NB4 (cell line): ENCODE results near the gene SUMO2.
"Not testable (repeated sequence)": the region's sequence is repeated elsewhere in the genome, so short reads cannot be mapped to it uniquely, and the experiment has no call there.

Experiments
- DNase-seq: peaks from one replicate; pipeline ENCODE4 v3.0.0; 2010; ENCODE audit warnings: low read depth
- H3K4me3 ChIP-seq: one replicate; pipeline ENCODE4 v1.5.1; 2011; ENCODE audit warnings: mild to moderate bottlenecking, low read depth, low read length, moderate library complexity
- MAX ChIP-seq: IDR thresholded peaks from 2 replicates; pipeline ENCODE4 v1.6.1; 2011; ENCODE audit warnings: low read depth, low read length
- MYC ChIP-seq: IDR thresholded peaks from 2 replicates; pipeline ENCODE4 v1.6.1; 2011; ENCODE audit warnings: low read depth, low read length
- POLR2A ChIP-seq: IDR thresholded peaks from 2 replicates; pipeline ENCODE4 v1.6.1; 2011; ENCODE audit warnings: mild to moderate bottlenecking; ENCODE audit not compliant: insufficient read length; ENCODE audit errors: extremely low read depth
- TF ChIP-seq, protein P1 (sequence below): IDR thresholded peaks from one replicate; pipeline ENCODE4 v1.5.1; 2012; ENCODE audit warnings: low read depth, low read length

The SUMO2 gene

DNA sequence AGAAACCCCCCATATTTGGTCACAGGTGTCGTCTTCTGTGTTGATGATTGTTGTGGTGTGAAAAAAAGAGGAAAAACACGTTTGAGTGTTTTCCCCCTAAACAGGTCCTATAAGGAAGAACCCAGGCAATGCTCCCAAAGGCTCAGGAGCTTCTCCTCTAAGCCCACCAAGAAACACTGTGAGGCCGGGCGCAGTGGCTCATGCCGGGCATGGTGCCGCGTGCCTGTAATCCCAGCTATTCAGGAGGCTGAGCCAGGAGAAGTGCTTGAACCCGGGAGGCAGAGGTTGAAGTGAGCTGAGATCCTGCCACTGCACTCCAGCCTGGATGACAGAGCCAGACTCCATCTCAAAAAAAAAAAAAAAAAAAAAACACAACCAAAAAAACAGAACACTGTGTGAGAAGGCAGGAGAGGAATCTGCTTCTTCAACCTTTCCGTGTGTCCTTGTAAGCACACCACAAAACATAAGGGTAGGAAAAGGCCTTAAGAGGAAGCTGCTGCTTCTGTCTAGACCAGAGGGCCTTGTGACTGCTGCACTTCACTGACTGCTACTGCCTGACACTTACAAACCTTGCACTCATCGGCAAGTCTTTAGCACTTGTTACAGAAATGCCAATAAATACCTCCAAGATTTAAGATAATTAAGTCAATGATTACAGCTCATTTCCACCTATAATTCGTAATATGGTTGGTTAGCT lies 37.8 kb downstream of the SUMO2 start:
- DNase-seq, result no peak
- H3K4me3 ChIP-seq, result no peak overlapping the region
- TF ChIP-seq MAX (no peak), MYC (no peak), POLR2A (no peak)
- TF ChIP-seq, protein P1, sequence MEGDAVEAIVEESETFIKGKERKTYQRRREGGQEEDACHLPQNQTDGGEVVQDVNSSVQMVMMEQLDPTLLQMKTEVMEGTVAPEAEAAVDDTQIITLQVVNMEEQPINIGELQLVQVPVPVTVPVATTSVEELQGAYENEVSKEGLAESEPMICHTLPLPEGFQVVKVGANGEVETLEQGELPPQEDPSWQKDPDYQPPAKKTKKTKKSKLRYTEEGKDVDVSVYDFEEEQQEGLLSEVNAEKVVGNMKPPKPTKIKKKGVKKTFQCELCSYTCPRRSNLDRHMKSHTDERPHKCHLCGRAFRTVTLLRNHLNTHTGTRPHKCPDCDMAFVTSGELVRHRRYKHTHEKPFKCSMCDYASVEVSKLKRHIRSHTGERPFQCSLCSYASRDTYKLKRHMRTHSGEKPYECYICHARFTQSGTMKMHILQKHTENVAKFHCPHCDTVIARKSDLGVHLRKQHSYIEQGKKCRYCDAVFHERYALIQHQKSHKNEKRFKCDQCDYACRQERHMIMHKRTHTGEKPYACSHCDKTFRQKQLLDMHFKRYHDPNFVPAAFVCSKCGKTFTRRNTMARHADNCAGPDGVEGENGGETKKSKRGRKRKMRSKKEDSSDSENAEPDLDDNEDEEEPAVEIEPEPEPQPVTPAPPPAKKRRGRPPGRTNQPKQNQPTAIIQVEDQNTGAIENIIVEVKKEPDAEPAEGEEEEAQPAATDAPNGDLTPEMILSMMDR, result no peak

- TF ChIP-seq MYC, result no peak
- TF ChIP-seq POLR2A, result no peak
- TF ChIP-seq, protein P1, result no peak
- TF ChIP-seq MAX, result no peak
These were observed 40.4 kb downstream of the SUMO2 start for GRCh38 chr17:75142236-75142971.

DNA sequence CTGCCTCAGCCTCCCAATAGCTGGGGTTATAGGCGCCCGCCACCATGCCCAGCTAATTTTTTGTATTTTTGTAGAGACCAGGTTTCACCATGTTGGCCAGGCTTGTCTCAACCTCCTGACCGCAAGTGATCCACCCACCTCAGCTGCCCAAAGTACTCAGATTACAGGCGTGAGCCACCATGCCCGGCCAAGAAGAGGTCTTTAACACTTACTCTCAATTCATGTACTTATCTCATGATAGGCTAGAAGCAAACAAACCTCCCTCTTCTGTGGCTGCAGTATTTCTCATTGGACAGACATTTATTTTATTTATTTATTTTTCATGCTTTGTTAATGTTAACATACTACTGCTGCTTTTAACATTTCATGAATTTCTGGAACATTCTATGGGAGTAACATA lies 44.2 kb downstream of the SUMO2 start:
- H3K4me3 ChIP-seq, result no peak overlapping the region
- DNase-seq, result no peak
- TF ChIP-seq MAX (no peak), MYC (no peak), POLR2A (no peak)
- TF ChIP-seq, protein P1, result no peak

More at GRCh38 chr17:75142236-75142971, 40.4 kb downstream of the SUMO2 start:
- H3K4me3 ChIP-seq, result no peak overlapping the region
- DNase-seq, result no peak

DNA sequence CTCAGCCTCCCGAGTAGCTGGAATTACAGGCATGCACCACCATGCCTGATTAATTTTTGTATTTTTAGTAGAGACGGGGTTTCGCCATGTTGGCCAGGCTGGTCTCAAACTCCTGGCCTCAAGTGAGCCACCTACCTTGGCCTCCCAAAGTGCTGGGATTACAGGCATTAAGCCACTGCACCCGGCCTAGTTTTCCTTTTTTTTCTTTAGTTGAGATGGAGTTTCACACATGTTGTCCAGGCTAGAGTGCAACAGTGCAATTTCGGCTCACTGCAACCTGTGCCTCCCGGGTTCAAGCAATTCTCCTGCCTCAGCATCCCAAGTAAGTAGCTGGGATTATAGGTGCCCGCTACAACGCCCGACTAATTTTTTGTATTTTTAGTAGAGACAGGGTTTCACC lies 45.0 kb downstream of the SUMO2 start:
- not testable (repeated sequence) for DNase-seq, H3K4me3 ChIP-seq

DNA sequence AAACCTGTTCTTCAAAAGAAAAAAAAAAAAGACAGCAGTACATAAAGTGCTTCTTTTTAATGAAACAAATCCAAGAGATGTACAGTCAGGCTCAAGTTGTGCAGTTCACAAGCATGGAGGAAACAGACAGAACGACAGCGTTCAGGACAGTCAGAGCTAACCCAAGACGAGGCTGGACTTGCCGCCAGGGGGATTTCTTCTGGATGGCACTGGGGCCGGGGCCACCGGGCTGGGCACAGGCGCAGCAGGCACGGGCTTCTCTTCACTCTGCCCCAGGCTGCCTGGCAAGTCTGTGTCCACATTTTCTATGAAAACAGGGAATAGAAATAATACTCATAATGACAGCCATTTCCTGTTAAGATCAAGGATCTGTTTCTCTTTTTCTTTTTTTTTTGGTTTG lies 46.8 kb downstream of the SUMO2 start:
- TF ChIP-seq MAX (no peak), MYC (no peak), POLR2A (no peak)
- TF ChIP-seq, protein P1, result no peak
- no peak overlapping the region for H3K4me3 ChIP-seq

DNA sequence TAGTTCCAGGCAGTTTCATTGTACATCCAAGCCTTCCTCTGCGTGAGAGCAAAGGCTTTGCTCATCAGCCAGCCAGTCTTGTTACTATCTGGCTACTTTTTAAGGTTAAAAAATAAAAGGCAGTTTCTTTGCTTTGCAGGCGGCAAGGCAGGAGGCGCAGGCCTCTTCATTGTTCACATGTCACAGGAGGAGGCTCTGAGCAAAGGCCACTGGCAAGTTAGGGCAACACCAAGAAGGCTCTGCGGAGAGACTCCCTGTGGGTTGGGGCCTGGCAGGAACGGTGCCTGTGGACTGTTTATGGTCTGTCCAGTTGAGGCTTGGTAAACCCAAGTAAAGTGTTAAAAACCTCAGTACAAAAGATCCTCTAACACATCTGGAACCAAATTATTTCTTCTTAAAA lies 47.3 kb downstream of the SUMO2 start:
- DNase-seq, result no peak
- TF ChIP-seq, protein P1, result no peak
- no peak for TF ChIP-seq MYC
- H3K4me3 ChIP-seq, result no peak overlapping the region

More for the DNA sequence above, 46.8 kb downstream of the SUMO2 start:
- DNase-seq, result no peak

- not testable (repeated sequence) for DNase-seq, H3K4me3 ChIP-seq
These were observed 49.0 kb downstream of the SUMO2 start for GRCh38 chr17:75133607-75134347.
